KOPT-K1 (cell line): Measurements from ENCODE around the gene IFNL2.
"Not testable (repeated sequence)": the region's sequence is repeated elsewhere in the genome, so short reads cannot be mapped to it uniquely, and the experiment has no call there.

ENCODE experiments used
- H3K27ac ChIP-seq: fragments of 200-600 bp; sonication (generic); 2 replicates; pipeline ENCODE4 v1.5.1; 2016; ENCODE audit warnings: antibody characterized with exemption, mild to moderate bottlenecking, low read depth, low read length; ENCODE audit not compliant: poor library complexity, severe bottlenecking
- H3K36me3 ChIP-seq: fragments of 200-600 bp; sonication (generic); 2 replicates; pipeline ENCODE4 v1.5.1; 2017; ENCODE audit warnings: antibody characterized with exemption, mild to moderate bottlenecking, low read length, moderate library complexity; ENCODE audit not compliant: insufficient read depth
- H3K9me3 ChIP-seq: fragments of 200-600 bp; sonication (generic); 2 replicates; pipeline ENCODE4 v1.5.1; 2017; ENCODE audit warnings: antibody characterized with exemption, low read length, mild to moderate bottlenecking; ENCODE audit not compliant: insufficient read depth, poor library complexity, severe bottlenecking

IFNL2 gene

DNA sequence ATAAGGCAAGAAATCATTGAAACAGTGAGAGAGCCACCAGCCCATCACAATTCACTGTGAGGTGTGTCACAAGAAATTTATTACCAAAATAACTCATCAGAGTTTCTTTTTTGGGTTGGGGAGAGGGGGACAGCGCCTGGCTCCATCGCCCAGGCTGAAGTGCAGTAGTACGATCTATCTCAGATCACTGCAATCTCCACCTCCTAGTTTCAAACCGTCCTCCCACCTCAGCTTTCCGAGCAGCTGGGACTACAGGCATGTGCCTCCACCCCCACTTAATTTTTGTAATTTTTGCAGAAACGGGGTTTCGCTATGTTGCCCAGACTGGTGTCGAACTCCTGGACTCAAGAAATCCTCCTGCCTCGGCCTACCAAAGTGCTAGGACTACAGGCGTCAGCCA is 31.6 kb downstream of the IFNL2 start:
- Histone ChIP-seq H3K27ac (no peak overlapping the region), H3K9me3 (no peaks in the 10 kb centered on the region), H3K36me3 (no peaks in the 10 kb centered on the region)

DNA sequence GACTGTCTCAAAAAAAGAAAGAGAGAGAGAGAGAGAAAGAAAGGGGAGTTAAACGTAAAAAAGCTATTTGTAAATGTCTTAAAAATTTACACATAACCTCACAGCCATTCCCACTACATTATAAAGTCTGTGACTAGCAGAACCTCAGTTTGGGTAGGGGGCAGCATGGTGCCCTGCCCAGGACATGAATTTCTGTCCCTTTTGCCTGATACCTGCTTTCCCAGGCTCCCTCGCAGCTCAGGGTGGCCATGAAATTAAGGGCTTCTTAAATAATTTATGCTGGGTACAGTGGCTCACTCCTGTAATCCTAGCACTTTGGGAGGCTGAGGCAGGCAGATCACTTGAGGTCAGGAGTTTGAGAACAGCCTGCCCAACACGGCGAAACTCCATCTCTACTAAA is 32.8 kb downstream of the IFNL2 start:
- H3K9me3 ChIP-seq, result no peaks in the 10 kb centered on the region
- no peak overlapping the region for H3K27ac ChIP-seq
- no peaks in the 10 kb centered on the region for H3K36me3 ChIP-seq

DNA sequence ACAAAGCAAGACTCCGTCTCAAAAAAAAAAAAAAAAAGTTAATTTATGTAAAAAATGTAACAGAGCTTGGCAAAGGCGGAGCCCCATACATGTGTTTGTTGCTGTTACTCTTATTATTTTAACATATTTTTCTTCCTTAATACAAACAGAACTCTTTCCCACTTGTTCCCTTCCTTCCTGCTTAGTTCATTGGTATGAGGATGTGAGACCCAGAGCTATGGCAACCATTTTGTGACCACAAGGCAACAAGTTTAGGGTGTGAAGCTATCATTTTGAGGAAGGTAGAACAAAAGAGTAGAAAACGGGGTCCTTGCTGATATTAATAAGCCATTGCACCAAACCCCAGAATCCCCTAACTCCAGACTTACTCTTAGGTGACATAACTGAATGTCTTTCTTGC is 33.4 kb downstream of the IFNL2 start:
- Histone ChIP-seq H3K9me3 (no peaks in the 10 kb centered on the region), H3K27ac (no peak overlapping the region), H3K36me3 (no peaks in the 10 kb centered on the region)

DNA sequence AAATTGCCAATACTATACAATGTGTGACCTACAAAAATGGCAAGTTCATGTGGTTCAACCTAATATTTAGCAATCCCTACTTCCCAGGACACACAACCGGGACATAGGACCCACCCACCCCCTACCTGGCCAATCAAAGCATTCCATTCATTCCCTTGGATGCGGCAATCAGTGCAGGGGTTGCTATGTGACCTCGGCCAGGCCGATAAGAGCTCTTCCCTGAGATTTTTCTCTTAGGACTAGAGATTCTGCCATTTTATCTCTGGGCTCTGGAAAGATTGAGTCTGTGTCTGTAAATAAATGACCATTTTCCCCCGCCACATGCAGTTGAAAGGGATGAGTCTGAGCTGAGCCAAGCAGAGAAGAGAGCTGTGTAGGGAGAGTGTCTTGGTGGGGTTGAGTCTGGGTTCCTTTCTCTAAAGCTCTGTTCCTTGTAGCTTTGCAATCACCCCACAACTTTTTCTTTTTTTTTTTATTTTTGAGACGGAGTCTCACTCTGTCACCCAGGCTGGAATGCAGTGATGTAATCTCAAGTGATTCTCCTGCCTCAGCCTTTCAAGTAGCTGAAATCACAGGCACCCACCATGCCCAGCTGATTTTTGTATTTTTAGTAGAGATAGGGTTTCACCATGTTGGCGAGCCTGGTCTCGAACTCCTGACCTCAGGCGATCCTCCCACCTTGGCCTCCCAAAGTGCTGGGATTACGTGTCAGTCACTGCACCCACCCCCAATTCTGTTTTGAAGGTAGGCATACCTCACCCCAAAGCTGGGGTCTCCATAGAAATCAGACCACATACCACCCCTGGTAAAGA is 35.4 kb downstream of the IFNL2 start:
- Histone ChIP-seq H3K36me3 (no peaks in the 10 kb centered on the region), H3K27ac (no peak overlapping the region), H3K9me3 (no peaks in the 10 kb centered on the region)

DNA sequence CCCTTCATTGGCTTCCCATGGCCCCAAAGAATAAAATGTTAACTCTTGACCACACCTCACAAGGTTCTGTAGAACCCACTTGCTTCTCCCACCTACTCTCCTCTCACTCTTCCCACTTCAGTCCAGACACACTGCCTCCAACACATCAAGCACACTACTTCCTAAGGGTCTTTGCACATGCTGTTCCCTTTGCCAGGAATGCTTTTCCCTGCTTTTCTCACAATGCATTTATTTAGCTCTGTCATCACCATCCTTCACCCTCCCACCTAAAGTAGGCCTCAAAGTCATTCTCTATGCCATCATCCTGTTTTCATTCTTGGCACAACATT is 36.0 kb downstream of the IFNL2 start:
- H3K9me3 ChIP-seq, result no peaks in the 10 kb centered on the region
- no peaks in the 10 kb centered on the region for H3K36me3 ChIP-seq
- no peak overlapping the region for H3K27ac ChIP-seq

DNA sequence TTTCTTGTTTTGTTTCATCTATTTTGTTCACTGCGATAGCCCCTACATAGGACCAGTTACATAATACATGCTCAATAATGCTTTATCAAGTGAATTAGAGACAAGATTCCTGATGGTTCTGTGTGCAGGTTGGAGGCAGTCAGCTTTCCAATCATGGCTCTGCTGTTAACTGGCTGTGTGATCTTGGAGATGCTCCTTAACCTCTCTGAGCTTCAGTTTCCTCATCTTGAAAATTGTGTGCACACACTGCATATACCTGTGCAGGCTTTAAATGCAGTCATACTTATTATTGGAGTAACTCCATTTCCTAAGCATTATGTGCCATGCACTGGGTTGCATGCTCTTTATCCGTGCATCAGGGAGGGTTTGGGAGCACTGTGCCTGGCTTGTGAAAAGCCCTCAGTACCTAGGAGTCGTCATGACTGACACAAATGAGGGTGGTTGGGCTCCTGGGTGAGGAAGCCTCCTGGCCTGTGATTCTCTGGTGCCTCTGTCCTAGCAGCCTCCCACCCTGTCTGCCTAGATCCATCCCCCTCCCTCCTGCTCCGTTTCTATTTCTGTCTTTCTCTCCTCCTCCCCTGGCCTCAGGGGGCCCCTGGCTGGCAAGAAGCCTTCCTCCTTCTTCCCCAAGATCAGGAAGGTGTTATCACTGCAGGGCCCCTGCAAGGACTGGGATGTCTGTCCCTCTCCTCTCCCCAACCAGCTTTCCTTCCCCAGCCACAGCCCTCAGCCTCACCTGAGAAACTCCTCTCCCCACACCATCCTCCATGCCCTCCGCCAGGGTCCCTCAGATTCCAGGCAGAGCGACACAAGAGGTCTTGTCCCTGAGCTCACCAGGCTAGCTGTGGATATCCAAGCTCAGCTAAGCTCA is 36.7 kb downstream of the IFNL2 start:
- H3K27ac ChIP-seq, result no peak overlapping the region
- no peaks in the 10 kb centered on the region for H3K36me3 ChIP-seq
- H3K9me3 ChIP-seq, result no peaks in the 10 kb centered on the region

DNA sequence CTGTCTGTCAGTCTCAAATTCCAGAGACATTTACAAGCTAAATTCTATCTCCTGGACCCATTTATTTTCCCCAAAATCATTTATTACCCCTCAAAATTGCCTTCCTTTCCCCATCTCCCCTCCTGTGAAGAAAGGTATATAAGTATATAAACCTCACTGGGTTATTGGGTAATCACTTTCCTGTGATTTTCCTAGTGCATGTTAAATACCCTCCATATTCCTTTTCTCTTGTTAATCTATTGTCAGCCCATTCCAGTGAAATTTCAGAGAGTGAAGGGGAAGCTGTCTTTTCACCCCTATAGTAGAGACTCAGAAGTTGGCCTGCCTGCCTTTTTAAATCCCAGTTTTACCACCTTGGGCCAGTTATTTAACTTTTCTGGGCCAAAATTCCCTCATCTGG is 37.9 kb downstream of the IFNL2 start:
- Histone ChIP-seq H3K9me3 (no peaks in the 10 kb centered on the region), H3K36me3 (no peaks in the 10 kb centered on the region), H3K27ac (no peak overlapping the region)

DNA sequence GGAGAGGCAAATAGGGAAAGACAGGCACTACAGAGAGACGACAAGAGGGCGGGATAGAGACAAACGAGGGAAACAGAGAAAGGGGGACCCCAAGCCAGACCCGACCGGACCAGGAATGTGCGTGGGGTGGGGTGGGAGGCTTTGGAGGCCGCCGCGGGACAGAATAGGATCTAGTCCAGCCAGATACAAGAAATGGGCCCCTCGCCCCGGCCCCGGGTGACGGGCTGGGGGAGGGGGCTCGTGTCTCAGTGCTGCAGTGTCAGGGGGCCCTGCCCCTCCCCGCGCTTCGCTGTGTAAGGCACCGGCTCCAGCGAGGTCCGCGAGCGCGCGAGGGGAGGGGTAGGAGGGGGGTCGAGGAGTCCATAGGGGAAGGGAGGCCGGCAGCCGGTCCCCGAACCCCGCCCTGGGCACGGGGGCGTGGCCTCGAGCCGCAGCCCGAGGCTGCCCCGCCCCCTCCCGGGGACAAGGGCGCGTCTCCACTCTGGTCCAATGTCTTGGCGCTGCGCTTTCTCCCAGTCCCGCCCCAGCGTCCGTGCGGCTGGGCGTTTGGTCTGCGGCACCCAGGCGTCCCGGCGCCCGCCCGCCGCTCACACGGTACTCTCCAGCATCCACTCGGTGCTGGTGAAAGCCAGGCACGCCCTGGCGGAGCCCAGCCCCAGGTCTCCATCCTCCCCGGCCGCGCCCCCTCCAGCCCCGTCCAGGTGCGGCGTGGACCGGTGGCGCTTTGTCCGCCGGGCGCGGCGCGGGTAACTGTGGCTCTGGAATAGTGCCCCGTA is 39.0 kb downstream of the IFNL2 start:
- H3K36me3 ChIP-seq, result no peaks in the 10 kb centered on the region
- H3K27ac ChIP-seq, result no peak overlapping the region
- no peaks in the 10 kb centered on the region for H3K9me3 ChIP-seq

DNA sequence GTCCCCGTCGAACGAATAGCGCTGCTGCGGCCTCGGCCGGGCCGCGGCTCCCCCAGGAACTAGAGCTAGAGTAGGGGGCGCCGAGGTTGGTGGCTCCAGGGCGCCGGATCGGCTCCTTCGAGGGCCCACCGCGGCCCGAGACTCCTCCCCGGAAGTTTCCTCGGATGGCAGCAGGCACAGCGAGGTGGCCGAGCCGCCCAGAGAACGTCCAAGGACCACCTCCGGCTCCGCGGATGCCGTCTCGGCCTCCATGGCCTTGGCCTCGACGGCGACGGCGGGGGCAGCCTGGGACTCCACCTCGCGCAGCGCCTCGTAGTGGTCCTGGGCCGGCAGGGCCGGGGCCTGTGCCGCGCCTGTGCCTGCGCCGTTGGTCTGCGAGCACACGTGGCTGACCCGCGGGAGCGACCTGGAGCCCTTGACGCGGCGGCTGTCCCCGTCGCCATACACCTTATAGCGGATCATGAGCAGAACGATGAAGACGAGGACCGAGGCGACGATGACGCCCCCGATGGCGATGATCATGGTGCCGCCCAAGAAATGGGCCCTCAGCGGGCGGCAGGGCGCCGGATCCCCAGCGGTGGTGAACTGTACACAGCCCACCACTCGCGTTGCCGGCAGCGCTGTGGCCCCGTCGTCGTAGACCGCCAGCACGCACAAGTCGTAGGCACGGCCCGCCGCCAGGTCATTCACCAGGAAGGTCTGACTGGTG is 39.8 kb downstream of the IFNL2 start:
- Histone ChIP-seq H3K9me3 (no peaks in the 10 kb centered on the region), H3K27ac (no peak overlapping the region), H3K36me3 (no peaks in the 10 kb centered on the region)

DNA sequence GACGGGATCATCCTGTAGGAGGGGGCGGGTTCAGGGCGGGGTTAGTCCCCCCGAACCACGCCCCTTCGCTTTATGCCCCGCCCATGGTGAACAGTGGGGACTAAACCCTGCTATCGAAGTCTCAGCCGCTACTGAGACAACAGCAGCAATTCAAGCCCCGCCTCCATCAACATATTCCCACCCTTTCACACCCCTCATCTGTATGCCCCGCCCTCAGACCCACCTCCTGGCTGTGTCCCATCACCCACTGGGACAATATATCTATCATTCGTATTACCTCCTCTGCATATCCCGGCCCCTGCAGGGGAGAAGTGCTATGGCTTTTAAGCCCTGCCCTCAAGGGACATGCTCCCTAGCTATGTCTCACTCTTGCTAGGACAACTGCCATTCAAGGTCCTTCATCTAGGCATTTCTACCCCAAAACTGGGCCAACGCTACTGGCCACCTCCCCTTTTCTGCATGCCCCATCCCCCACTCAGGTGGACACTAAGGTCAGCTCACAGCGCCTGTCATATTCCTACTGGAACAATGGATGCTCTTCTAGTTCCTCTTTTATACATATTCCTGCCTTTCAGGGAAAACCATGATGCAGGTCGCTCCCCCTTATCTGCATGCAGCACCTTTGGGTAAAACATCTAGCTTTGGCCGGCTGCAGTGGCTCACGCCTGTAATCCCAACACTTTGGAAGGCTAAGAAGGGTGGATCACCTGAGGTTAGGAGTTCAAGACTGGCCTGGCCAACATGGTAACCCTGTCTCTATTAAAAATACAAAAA is 40.5 kb downstream of the IFNL2 start:
- Histone ChIP-seq H3K36me3 (no peaks in the 10 kb centered on the region), H3K9me3 (no peaks in the 10 kb centered on the region), H3K27ac (no peak overlapping the region)

DNA sequence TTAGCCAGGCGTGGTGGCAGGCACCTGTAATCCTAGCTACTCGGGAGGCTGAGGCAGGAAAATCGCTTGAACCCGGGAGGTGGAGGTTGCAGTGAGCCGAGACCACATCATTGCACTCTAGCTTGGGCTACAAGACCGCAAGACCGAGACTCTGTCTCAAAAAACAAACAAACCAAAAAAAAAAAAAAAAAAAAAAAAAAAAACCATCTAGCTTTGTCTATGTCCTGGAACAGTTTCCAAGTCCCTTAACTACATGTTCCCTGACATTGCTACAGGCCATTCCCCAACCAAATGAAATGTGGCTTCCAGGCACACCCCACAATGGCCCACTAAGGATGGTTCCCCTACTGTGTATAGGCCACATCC is 41.1 kb downstream of the IFNL2 start:
- not testable (repeated sequence) for H3K9me3 ChIP-seq, H3K36me3 ChIP-seq, H3K27ac ChIP-seq

DNA sequence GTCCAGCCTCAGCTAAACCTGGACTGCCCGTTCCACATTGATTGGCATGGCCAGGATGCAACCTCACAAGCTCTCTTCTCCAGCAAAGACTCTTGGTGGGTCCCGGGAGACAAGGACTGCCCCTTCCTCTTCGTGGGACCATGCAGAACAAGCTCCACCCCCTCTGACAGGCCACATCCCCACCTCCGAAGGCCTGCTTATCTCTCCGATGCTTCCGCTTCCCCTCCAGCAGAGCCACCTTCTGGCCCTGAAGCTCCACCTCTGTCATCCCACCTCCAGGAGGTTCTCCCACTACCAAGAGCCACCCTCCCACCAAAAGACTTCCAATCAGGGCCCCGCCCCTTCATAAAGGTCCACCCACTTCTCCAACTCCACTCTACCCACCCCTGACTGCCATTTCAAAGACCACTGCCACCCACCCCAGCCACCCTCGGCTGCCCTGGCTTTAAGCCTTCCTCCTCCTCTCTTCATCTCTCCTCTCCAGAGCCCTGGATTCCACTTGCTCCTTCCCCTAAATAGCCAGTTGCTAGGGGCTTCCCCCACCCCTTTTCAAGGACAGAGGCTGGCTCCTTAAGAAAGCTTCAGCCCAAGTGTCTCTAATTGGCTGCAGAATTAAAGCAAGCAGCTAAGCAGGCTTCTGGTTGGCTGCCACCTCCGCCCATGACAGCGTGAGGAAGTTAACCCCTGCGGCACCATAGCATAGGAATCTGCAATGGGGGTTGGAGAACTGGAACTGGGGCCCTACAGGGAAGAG is 42.5 kb downstream of the IFNL2 start:
- Histone ChIP-seq H3K36me3 (0 out of 2 replicates have a peak, but pooled peaks cover 6% of the 10 kb centered on the region), H3K27ac (no peak overlapping the region), H3K9me3 (no peaks in the 10 kb centered on the region)

DNA sequence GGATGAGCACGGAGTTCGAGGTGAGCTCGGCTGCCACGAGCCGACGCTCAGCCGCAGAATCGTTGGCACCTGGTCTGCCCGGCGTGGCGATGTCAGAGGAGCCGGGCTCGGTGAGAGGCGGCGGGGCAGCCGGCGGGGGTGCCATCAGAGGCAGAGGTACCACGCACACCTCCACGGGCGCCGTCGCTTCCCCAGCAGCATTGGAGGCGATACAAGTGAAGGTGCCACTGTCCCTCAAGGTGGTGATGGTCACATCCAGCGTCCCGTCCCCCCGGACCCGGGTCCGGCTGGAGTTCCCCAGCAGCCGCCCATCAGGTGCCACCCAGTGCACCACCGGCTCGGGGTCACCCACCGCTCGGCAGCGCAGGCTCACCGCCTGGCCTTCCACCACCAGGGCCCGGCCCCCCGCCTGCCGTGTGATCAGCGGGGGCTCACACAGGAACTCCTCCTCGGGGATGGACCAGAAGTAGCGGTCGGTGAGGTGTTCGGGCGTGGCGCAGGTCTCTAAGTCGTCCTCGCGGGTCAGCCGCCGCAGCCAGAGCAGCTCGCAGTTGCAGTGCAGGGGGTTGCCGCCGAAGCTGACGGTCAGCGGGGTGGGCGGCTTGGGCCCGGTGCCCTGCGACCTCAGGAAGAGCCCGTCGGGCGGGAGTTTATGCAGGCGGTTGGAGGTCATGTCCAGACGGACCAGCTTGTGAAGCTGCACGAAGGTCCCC is 46.0 kb downstream of the IFNL2 start:
- H3K36me3 ChIP-seq, result 0 out of 2 replicates have a peak, but pooled peaks cover 6% of the 10 kb centered on the region
- no peaks in the 10 kb centered on the region for H3K9me3 ChIP-seq
- no peak overlapping the region for H3K27ac ChIP-seq
